H1 (cell line): ENCODE data around the gene RBL1.

Experiments
- CTCF ChIP-seq, 3 experiments: IDR thresholded peaks; 1 replicate in 2 of 3; 2 replicates in 1 of 3; pipeline versions ENCODE4 v1.5.1 to v1.6.1; 2011; ENCODE audit warnings: low read length in 3 of 3, mild to moderate bottlenecking in 3 of 3, inconsistent platforms in 2 of 3, low read depth in 1 of 3, moderate library complexity in 1 of 3; ENCODE audit not compliant: insufficient read depth in 1 of 3; ENCODE audit errors: control extremely low read depth in 1 of 3
- POLR2A ChIP-seq, 2 experiments: IDR thresholded peaks; 1 replicate in 1 of 2; 2 replicates in 1 of 2; pipeline ENCODE4 v1.6.1; 2011; ENCODE audit warnings: low read depth in 2 of 2, low read length in 2 of 2, mild to moderate bottlenecking in 2 of 2; ENCODE audit errors: control extremely low read depth in 1 of 2
- RAD21 ChIP-seq, 2 experiments: IDR thresholded peaks in 1 of 2; conservative IDR thresholded peaks in 1 of 2; 2 replicates each; pipeline ENCODE4 v1.6.1; 2011; ENCODE audit warnings: low read depth in 2 of 2, low read length in 2 of 2, improper control_type of control experiment in 1 of 2, inconsistent platforms in 1 of 2, mild to moderate bottlenecking in 1 of 2, moderate library complexity in 1 of 2
- USF2 ChIP-seq: IDR thresholded peaks from 2 replicates; pipeline ENCODE4 v1.6.1; 2011; ENCODE audit warnings: low read length, improper control_type of control experiment

- TF ChIP-seq CTCF (IDR thresholded peaks at IDR 0.05; ENCODE audit: control extremely low read depth in 1 of 3, insufficient read depth in 1 of 3, low read depth in 1 of 3, low read length in 3 of 3) (no peak), POLR2A (IDR thresholded peaks at IDR 0.05; ENCODE audit: control extremely low read depth in 1 of 2, low read depth in 2 of 2, low read length in 2 of 2) (no peak), USF2 (no peak), RAD21 (IDR thresholded peaks at IDR 0.05 in 1 of 2, conservative IDR thresholded peaks at IDR 0.05 in 1 of 2; ENCODE audit: low read depth in 2 of 2, low read length in 2 of 2) (no peak)
These were observed 38.2 kb upstream of the RBL1 start for GRCh38 chr20:37133952-37134351.
